Measurements from ENCODE around the gene USH1C. TPM values are rescaled to one million over a fixed set of nuclear protein-coding genes. Genes with fewer than 3 reads are reported as not detected.
A peak's percentile ranks its signal among the peaks of the same experiment; 100 is the strongest.

The USH1C gene
- polyA plus RNA-seq, 1 donor: 269 TPM

GRCh38 chr11:17508791-17509190, 35.4 kb downstream of the USH1C start:
- H3K27me3 ChIP-seq (ENCODE audit: control insufficient read depth, insufficient read depth, low read length): no peaks in the 10 kb centered on the region
- H3K4me1 ChIP-seq (ENCODE audit: control insufficient read depth, insufficient read depth, low read length): peaks cover 4% of the 10 kb centered on the region
- WGBS (ENCODE audit: insufficient coverage, low lambda C conversion rate): no CpG with 5 or more reads among the region's 3 CpGs
- peaks cover 56% of the 10 kb centered on the region for H3K36me3 ChIP-seq (ENCODE audit: control insufficient read depth, insufficient read depth, low read length)
- H3K27ac ChIP-seq (ENCODE audit: low read length): no peak overlapping the region
- no peak overlapping the region for H3K4me3 ChIP-seq (ENCODE audit: low read length)
- no peak for DNase-seq
- no peaks in the 10 kb centered on the region for H3K9me3 ChIP-seq (ENCODE audit: control insufficient read depth, low read depth, low read length)

- no peak overlapping the region for H3K27ac ChIP-seq (ENCODE audit: low read length)
- no peak for DNase-seq
- H3K27me3 ChIP-seq (ENCODE audit: control insufficient read depth, insufficient read depth, low read length): no peaks in the 10 kb centered on the region
- H3K4me1 ChIP-seq (ENCODE audit: control insufficient read depth, insufficient read depth, low read length): peaks cover 4% of the 10 kb centered on the region
- 100% methylated on average over 1 of the region's 3 CpGs for WGBS (ENCODE audit: insufficient coverage, low lambda C conversion rate)
- H3K36me3 ChIP-seq (ENCODE audit: control insufficient read depth, insufficient read depth, low read length): peaks cover 58% of the 10 kb centered on the region
- no peaks in the 10 kb centered on the region for H3K9me3 ChIP-seq (ENCODE audit: control insufficient read depth, low read depth, low read length)
- H3K4me3 ChIP-seq (ENCODE audit: low read length): no peak overlapping the region
Observed at GRCh38 chr11:17508306-17508705, 35.9 kb downstream of the USH1C start.

- DNase-seq: no peak
- H3K9me3 ChIP-seq (ENCODE audit: control insufficient read depth, low read depth, low read length): no peaks in the 10 kb centered on the region
- peaks cover 4% of the 10 kb centered on the region for H3K4me1 ChIP-seq (ENCODE audit: control insufficient read depth, insufficient read depth, low read length)
- no CpG with 5 or more reads among the region's 2 CpGs for WGBS (ENCODE audit: insufficient coverage, low lambda C conversion rate)
- no peak overlapping the region for H3K27ac ChIP-seq (ENCODE audit: low read length)
- H3K27me3 ChIP-seq (ENCODE audit: control insufficient read depth, insufficient read depth, low read length): no peaks in the 10 kb centered on the region
- no peak overlapping the region for H3K4me3 ChIP-seq (ENCODE audit: low read length)
- H3K36me3 ChIP-seq (ENCODE audit: control insufficient read depth, insufficient read depth, low read length): peaks cover 55% of the 10 kb centered on the region
Observed at GRCh38 chr11:17507773-17508172, 36.4 kb downstream of the USH1C start.

GRCh38 chr11:17506942-17507341, 37.3 kb downstream of the USH1C start:
- WGBS (ENCODE audit: insufficient coverage, low lambda C conversion rate): no CpG with 5 or more reads among the region's 3 CpGs
- H3K36me3 ChIP-seq (ENCODE audit: control insufficient read depth, insufficient read depth, low read length): peaks cover 52% of the 10 kb centered on the region
- H3K27ac ChIP-seq (ENCODE audit: low read length): no peak overlapping the region
- peaks cover 4% of the 10 kb centered on the region for H3K4me1 ChIP-seq (ENCODE audit: control insufficient read depth, insufficient read depth, low read length)
- H3K4me3 ChIP-seq (ENCODE audit: low read length): no peak overlapping the region
- H3K9me3 ChIP-seq (ENCODE audit: control insufficient read depth, low read depth, low read length): no peaks in the 10 kb centered on the region
- no peak for DNase-seq
- H3K27me3 ChIP-seq (ENCODE audit: control insufficient read depth, insufficient read depth, low read length): no peaks in the 10 kb centered on the region

- H3K4me3 ChIP-seq (ENCODE audit: low read length): no peak overlapping the region
- 80% methylated on average over 1 of the region's 6 CpGs for WGBS (ENCODE audit: insufficient coverage, low lambda C conversion rate)
- no peak for DNase-seq
- H3K36me3 ChIP-seq (ENCODE audit: control insufficient read depth, insufficient read depth, low read length): peaks cover 51% of the 10 kb centered on the region
- H3K4me1 ChIP-seq (ENCODE audit: control insufficient read depth, insufficient read depth, low read length): peaks cover 4% of the 10 kb centered on the region
- H3K9me3 ChIP-seq (ENCODE audit: control insufficient read depth, low read depth, low read length): no peaks in the 10 kb centered on the region
- H3K27ac ChIP-seq (ENCODE audit: low read length): no peak overlapping the region
- no peaks in the 10 kb centered on the region for H3K27me3 ChIP-seq (ENCODE audit: control insufficient read depth, insufficient read depth, low read length)
Observed at GRCh38 chr11:17506314-17506713, 37.9 kb downstream of the USH1C start.

- H3K27ac ChIP-seq (ENCODE audit: low read length): no peak overlapping the region
- WGBS (ENCODE audit: insufficient coverage, low lambda C conversion rate): no CpG with 5 or more reads among the region's 4 CpGs
- peaks cover 51% of the 10 kb centered on the region for H3K36me3 ChIP-seq (ENCODE audit: control insufficient read depth, insufficient read depth, low read length)
Observed at GRCh38 chr11:17505146-17505545, 39.1 kb downstream of the USH1C start.

GRCh38 chr11:17504330-17505107, 39.7 kb downstream of the USH1C start:
- H3K4me1 ChIP-seq (ENCODE audit: control insufficient read depth, insufficient read depth, low read length): peaks cover 4% of the 10 kb centered on the region
- H3K27ac ChIP-seq (ENCODE audit: low read length): no peak overlapping the region
- H3K27me3 ChIP-seq (ENCODE audit: control insufficient read depth, insufficient read depth, low read length): no peaks in the 10 kb centered on the region
- peaks cover 53% of the 10 kb centered on the region for H3K36me3 ChIP-seq (ENCODE audit: control insufficient read depth, insufficient read depth, low read length)
- no CpG with 5 or more reads among the region's 9 CpGs for WGBS (ENCODE audit: insufficient coverage, low lambda C conversion rate)
- peak; percentile 36 for DNase-seq
- H3K4me3 ChIP-seq (ENCODE audit: low read length): no peak overlapping the region
- H3K9me3 ChIP-seq (ENCODE audit: control insufficient read depth, low read depth, low read length): no peaks in the 10 kb centered on the region

More at GRCh38 chr11:17505146-17505545, 39.1 kb downstream of the USH1C start:
- DNase-seq: no peak
- H3K9me3 ChIP-seq (ENCODE audit: control insufficient read depth, low read depth, low read length): no peaks in the 10 kb centered on the region
- no peaks in the 10 kb centered on the region for H3K27me3 ChIP-seq (ENCODE audit: control insufficient read depth, insufficient read depth, low read length)
- peaks cover 4% of the 10 kb centered on the region for H3K4me1 ChIP-seq (ENCODE audit: control insufficient read depth, insufficient read depth, low read length)
- no peak overlapping the region for H3K4me3 ChIP-seq (ENCODE audit: low read length)

GRCh38 chr11:17502630-17503029, 41.6 kb downstream of the USH1C start:
- Histone ChIP-seq H3K9me3 (ENCODE audit: control insufficient read depth, low read depth, low read length) (no peaks in the 10 kb centered on the region), H3K27me3 (ENCODE audit: control insufficient read depth, insufficient read depth, low read length) (no peaks in the 10 kb centered on the region), H3K27ac (ENCODE audit: low read length) (no peak overlapping the region), H3K36me3 (ENCODE audit: control insufficient read depth, insufficient read depth, low read length) (peaks cover 62% of the 10 kb centered on the region), H3K4me1 (ENCODE audit: control insufficient read depth, insufficient read depth, low read length) (no peaks in the 10 kb centered on the region), H3K4me3 (ENCODE audit: low read length) (no peak overlapping the region)
- no CpG with 5 or more reads among the region's 4 CpGs for WGBS (ENCODE audit: insufficient coverage, low lambda C conversion rate)
- no peak for DNase-seq

GRCh38 chr11:17500673-17501072, 43.5 kb downstream of the USH1C start:
- Histone ChIP-seq H3K4me3 (ENCODE audit: low read length) (no peak overlapping the region), H3K27me3 (ENCODE audit: control insufficient read depth, insufficient read depth, low read length) (no peaks in the 10 kb centered on the region), H3K4me1 (ENCODE audit: control insufficient read depth, insufficient read depth, low read length) (no peaks in the 10 kb centered on the region), H3K36me3 (ENCODE audit: control insufficient read depth, insufficient read depth, low read length) (peaks cover 72% of the 10 kb centered on the region), H3K9me3 (ENCODE audit: control insufficient read depth, low read depth, low read length) (no peaks in the 10 kb centered on the region), H3K27ac (ENCODE audit: low read length) (no peak overlapping the region)
- no peak for DNase-seq
- WGBS (ENCODE audit: insufficient coverage, low lambda C conversion rate): no CpG with 5 or more reads among the region's 12 CpGs

GRCh38 chr11:17498475-17498874, 45.7 kb downstream of the USH1C start:
- Histone ChIP-seq H3K27me3 (ENCODE audit: control insufficient read depth, insufficient read depth, low read length) (no peaks in the 10 kb centered on the region), H3K36me3 (ENCODE audit: control insufficient read depth, insufficient read depth, low read length) (peaks cover 78% of the 10 kb centered on the region), H3K27ac (ENCODE audit: low read length) (no peak overlapping the region), H3K4me3 (ENCODE audit: low read length) (no peak overlapping the region), H3K9me3 (ENCODE audit: control insufficient read depth, low read depth, low read length) (no peaks in the 10 kb centered on the region), H3K4me1 (ENCODE audit: control insufficient read depth, insufficient read depth, low read length) (no peaks in the 10 kb centered on the region)
- no peak for DNase-seq
- WGBS (ENCODE audit: insufficient coverage, low lambda C conversion rate): 100% methylated on average over 1 of the region's 5 CpGs

- Histone ChIP-seq H3K9me3 (ENCODE audit: control insufficient read depth, low read depth, low read length) (no peaks in the 10 kb centered on the region), H3K4me3 (ENCODE audit: low read length) (no peak overlapping the region), H3K27me3 (ENCODE audit: control insufficient read depth, insufficient read depth, low read length) (no peaks in the 10 kb centered on the region), H3K27ac (ENCODE audit: low read length) (no peak overlapping the region), H3K4me1 (ENCODE audit: control insufficient read depth, insufficient read depth, low read length) (no peaks in the 10 kb centered on the region), H3K36me3 (ENCODE audit: control insufficient read depth, insufficient read depth, low read length) (peaks cover 75% of the 10 kb centered on the region)
- no CpG with 5 or more reads among the region's 4 CpGs for WGBS (ENCODE audit: insufficient coverage, low lambda C conversion rate)
- DNase-seq: peak; percentile 61 to 67
Observed at GRCh38 chr11:17498058-17498457, 46.2 kb downstream of the USH1C start.

Measured in large intestine (tissue), 3 donors.